HPDE6-E6E7 (cell line): ENCODE measurements around the gene ZFP1.

Source experiments
- DNase-seq: peaks from one replicate; pipeline ENCODE4 v3.0.0; 2011; ENCODE audit warnings: missing footprints; ENCODE audit errors: extremely low spot score

The ZFP1 gene

GRCh38 chr16:75148311-75149195 is at the start of gene ZFP1:
Gene ZFP1, plus strand, starts transcription at chr16:75148524. Its CDS starts 4,428 bp downstream, at chr16:75152952.
- peak; percentile 97 for DNase-seq

GRCh38 chr16:75099075-75099667 is 49.2 kb upstream of the ZFP1 start:
- no peak for DNase-seq

- no peak for DNase-seq
Measured at GRCh38 chr16:75099738-75100602, 48.4 kb upstream of the ZFP1 start.

- no peak for DNase-seq
Measured at GRCh38 chr16:75100603-75100990, 47.7 kb upstream of the ZFP1 start.

DNA sequence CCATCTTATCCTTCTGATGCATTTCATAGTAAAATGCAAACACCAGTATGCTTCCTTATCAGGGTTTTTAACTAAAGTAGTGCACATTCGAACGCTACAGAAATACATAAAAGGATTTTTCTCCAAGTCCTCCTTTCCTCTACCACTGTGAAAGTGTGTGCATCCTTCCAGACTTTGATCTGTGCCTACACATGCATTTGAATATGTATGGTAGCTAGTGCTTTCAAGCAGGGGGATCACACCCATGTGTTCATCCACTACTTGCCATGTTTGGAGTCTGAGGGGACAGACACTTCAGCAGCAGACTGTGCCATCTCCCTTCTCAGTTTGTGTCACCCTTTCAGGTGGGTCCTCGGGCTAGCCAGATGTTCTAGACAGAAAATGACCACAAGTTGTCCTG is 46.7 kb upstream of the ZFP1 start:
- no peak for DNase-seq

- no peak for DNase-seq
Measured at GRCh38 chr16:75102595-75102994, 45.7 kb upstream of the ZFP1 start.

GRCh38 chr16:75103994-75104393 is 44.3 kb upstream of the ZFP1 start:
- DNase-seq: no peak

GRCh38 chr16:75104836-75105235 is 43.5 kb upstream of the ZFP1 start:
- DNase-seq: no peak

DNA sequence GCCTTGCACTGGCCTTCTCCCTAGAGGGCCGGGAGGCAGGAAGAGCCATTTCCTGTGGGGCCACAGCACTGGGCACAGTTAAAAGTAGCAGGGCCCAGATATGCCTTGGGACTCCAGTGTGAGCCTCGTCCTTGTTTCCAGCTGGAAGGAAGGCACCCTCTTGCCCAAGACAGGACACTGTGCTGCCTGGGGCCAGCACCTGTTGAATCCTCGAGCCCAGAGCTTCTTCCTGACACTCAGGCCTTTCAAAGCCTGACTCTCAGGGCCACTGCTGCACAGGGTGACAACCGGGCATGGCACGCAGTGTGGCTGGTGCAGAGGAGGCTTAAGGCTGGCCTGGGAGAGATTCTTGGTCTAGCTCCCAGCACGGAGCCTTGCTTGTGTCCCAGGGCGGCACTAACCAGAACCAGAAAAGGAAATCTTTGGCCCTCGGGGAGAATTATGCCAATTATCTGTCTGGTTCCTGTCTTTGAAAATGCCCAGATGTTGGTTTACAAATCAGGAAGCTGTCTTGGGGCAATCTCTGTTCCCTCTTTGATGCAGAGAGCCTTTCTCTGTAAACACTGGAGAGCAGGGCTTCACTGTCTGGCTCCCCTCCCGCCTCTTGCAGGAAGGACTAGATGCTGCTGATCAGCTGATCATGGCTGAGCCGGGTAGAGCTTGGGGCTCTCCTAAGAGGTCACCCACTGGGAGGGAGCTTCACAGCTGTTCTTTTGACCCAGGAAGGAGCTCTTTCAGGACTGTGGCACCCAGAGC is 42.8 kb upstream of the ZFP1 start:
- no peak for DNase-seq

- no peak for DNase-seq
Measured at GRCh38 chr16:75106351-75107274, 41.7 kb upstream of the ZFP1 start.

- DNase-seq: no peak
Measured at GRCh38 chr16:75107505-75107904, 40.8 kb upstream of the ZFP1 start.

DNA sequence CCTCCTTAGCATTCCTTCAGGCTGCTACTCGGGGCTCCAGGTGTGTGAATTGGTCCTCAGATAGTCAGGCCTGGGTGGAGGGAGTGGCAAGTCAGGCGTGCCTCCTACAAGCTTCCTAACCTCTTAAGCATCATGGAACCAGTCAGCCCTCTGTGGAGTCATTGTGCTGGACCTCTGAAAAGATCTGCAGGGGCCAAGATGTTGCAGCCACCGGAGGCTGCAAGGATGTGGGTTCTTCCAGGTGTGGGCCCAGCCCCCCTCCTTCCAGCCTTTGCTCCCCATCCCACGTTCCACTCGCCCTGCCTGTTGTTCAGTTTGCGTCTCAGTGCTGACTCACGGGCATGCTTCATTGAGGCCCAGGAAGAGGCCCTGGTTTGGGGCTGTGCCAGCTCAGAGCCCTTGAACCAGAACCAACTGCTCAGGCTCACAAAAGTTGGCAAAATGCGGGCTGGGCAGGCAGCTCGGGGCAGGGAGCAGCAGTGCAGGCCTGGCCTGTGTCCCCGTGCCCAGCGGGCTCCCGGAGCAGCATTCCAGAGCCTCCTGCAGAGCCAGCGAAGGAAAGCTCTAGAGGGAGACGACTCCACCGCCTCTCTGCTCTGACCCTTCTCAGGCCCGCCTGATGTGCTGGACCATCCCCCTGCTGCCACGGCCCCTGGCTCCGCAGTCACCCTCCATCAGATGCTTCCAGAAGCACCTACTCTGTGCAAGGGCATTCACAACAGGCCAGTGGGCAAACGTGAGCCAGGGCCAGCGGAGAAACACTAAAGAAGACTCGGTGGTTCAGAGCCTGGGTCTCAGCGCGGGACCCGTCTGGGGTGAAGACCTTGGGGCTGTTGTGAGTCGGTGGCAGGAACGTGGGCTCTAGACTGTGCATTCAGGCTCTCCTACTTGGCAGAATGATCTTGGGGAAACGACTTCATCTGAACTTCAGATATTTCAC is 39.3 kb upstream of the ZFP1 start:
- peak; percentile 97 for DNase-seq

GRCh38 chr16:75109732-75110243 is 38.5 kb upstream of the ZFP1 start:
- no peak for DNase-seq

- peak; percentile 87 for DNase-seq
Measured at GRCh38 chr16:75110637-75111513, 37.4 kb upstream of the ZFP1 start.

DNA sequence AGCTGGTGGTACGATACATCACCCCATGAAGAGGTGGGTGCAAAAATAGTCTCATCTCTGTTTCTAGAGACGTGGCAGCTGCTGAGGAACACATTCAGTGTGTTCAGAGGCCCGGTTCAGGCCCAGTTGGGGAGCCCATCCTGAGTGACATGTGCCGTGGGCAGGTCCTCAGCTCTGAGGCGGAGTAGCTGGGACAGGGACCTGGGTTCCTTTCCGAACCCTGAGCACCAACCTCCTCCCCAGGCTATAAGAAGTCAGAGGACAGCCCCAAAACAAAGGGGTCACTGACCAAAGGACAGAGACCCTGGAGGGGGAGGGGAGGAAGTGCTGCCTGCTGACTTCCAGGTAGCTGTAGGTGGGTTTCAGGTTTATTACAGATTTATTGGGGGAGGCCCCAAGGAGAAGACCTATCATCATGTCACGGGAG is 36.8 kb upstream of the ZFP1 start:
- DNase-seq: no peak

DNA sequence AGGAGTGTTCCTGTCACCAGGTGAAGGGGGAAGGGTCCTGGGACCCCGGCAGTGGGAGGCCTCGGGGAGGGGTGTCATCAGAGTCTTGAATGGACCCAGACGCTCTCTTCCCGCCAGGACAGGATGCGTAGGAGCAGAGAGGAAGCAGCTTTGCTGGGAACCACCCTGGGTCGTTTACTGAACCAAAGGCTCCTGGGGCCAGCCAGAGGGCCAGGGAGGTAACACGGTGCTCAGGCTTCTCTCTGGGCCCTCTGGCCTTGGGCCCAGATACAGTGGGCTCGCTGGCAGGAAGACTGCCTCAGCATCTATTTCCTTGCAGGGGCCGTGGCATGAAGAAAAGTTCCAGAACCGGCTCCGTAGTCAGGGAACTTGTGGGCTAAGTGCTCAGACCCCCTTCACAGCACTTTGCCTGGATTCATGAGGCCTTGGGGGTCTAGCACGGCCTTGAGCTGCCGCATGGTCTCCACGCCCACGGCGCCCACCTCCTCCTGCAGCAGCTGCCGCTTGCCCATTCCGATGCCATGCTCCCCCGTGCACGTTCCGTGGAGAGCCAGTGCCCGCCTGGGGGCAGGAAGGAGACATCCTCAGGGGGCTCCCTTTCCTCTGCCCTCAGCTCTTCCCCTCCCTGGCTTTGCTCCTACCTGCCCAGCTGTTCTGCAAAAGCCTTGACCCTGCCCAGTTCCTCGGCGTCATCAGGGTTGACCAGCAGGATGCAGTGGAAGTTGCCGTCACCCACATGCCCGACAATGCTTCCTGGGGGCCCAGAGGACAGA is 36.2 kb upstream of the ZFP1 start:
- no peak for DNase-seq
